Epithelial cell of proximal tubule (primary cell): Measurements from ENCODE around the gene CCDC86. TPM values are rescaled to one million over a fixed set of nuclear protein-coding genes. Genes with fewer than 3 reads are reported as not detected.

Experiments used
- DNase-seq: peaks from one replicate; pipeline ENCODE4 v3.0.0-alpha.2; 2011; ENCODE audit warnings: low read depth
- H3K4me3 ChIP-seq: 2 replicates; pipeline ENCODE4 v1.5.1; 2011; ENCODE audit warnings: low read depth, mild to moderate bottlenecking, low read length
- CTCF ChIP-seq: conservative IDR thresholded peaks from 2 replicates; pipeline ENCODE4 v1.5.1; 2012; ENCODE audit warnings: low read depth, mild to moderate bottlenecking, low read length
- total RNA-seq: library from RNA; depleted of rRNA; stranded (reverse); fragments of >200 nt; gene quantifications from 2 replicates; pipeline ENCODE4 v1.2.3, GENCODE V29; 2015

Gene CCDC86
- total RNA-seq, 1 donor from 2014 or later, result 38.6 TPM

GRCh38 chr11:60870733-60871377, 28.9 kb downstream of the CCDC86 start:
- no peak for DNase-seq
- no peak for TF ChIP-seq CTCF
- no peak overlapping the region for H3K4me3 ChIP-seq

- no peak overlapping the region for H3K4me3 ChIP-seq
- no peak for DNase-seq
- peak; percentile 11 for TF ChIP-seq CTCF
Measured at GRCh38 chr11:60871378-60872061, 29.6 kb downstream of the CCDC86 start.

DNA sequence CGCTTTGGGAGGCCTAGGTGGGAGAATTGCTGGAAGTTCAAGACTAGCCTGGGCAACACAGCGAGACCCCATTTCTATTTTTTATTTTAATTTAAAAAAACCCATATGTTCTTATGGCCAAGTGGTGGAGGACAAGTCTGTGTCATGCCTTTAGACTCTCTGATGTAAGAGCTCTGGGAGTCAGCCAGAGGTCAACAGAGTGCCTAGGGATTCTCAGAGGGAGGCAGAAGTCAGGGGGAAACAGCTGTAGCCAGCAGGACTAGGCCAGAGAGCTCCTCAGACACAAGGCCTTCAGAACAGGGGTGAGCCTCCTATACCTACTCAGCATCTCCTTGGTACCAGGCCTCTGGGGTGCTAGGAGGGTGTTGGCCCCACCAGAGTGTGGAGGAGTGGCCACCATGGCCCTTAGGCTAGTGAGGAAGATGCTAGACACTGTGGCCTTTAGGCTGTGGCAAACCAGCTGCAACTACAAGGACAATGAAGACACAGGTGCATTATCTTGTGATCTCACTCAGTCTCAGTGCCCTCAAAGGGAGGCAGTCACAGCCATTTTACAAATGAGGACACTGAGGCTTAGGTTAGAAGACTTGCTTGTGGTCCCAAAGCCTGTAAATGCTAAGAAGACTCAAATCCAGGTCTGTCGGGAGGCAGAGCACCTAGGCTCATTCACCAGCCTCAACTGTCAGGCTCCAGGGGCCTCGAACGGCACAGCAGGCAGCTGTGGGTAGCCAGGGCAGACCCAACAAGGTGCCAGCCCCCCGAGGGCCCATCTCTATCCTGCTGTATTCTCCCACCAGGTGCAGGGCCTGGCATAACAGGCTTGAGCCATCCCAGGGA, 30.4 kb downstream of the CCDC86 start:
- no peak overlapping the region for H3K4me3 ChIP-seq
- no peak for TF ChIP-seq CTCF
- no peak for DNase-seq

GRCh38 chr11:60872961-60873524, 31.1 kb downstream of the CCDC86 start:
- no peak for TF ChIP-seq CTCF
- peak; percentile 27 for DNase-seq
- H3K4me3 ChIP-seq, result no peak overlapping the region

DNA sequence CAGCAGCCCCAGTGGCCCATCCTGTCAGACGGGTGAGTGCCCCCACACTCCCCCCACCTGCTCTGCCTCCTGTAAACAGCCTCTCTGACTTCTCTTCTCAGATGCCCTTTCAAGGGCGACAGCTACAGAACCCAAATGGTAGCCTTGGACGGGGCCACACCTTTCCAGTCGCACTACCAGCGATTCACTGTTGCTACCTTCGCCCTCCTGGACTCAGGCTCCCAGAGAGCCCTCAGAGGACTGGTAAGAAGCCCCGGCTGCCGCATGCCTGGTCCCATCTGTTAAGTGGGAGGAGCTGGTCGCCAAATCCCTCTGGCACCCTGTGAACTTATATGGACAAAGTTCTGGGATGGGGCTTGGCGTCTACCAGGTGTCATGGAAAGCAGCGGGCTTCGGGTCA, 31.6 kb downstream of the CCDC86 start:
- H3K4me3 ChIP-seq, result no peak overlapping the region
- no peak for TF ChIP-seq CTCF
- no peak for DNase-seq

- H3K4me3 ChIP-seq, result no peak overlapping the region
- no peak for TF ChIP-seq CTCF
- DNase-seq, result no peak
Measured at GRCh38 chr11:60874421-60875365, 32.8 kb downstream of the CCDC86 start.
